IMR-90 (cell line): ENCODE data around the gene TOMM34. TPM values are rescaled to one million over a fixed set of nuclear protein-coding genes. Genes with fewer than 3 reads are reported as not detected.

Experiments
- ATAC-seq: fragments of 200-7000 bp; cut with Tn5 transposase; 2 replicates; pipeline ENCODE4 v1.9.1; 2020; ENCODE audit warnings: low read depth, mild to moderate bottlenecking, moderate library complexity
- BruUV-seq: library from RNA; stranded (reverse); fragments of 400-500 nt; replicated peaks from 2 replicates; lab custom pipeline; 2021; lab: Mats Ljungman, UMichigan
- CTCF ChIA-PET: fragments of 300-600 bp; formaldehyde crosslinking; extraction: SDS; loops from one replicate; lab custom pipeline; 2021; ENCODE audit warnings: antibody characterized with exemption; lab: Yijun Ruan, JAX
- POLR2A ChIA-PET: fragments of 300-600 bp; sonication (Branson Sonifier 250); formaldehyde crosslinking; loops from one replicate; lab custom pipeline; 2022; ENCODE audit warnings: antibody characterized with exemption; ENCODE audit not compliant: unreplicated experiment; lab: Charles Lee
- DNase-seq: peaks from one replicate; pipeline ENCODE4 v3.0.0; 2013
- H2AFZ ChIP-seq: replicated peaks from 2 replicates; pipeline ENCODE3; 2013; ENCODE audit warnings: low read length, mild to moderate bottlenecking; ENCODE audit not compliant: poor library complexity
- H2AK5ac ChIP-seq: 2 replicates; pipeline ENCODE4 v1.6.1; 2013; ENCODE audit warnings: low read depth, low read length, inconsistent platforms
- H2AK9ac ChIP-seq: replicated peaks from 2 replicates; pipeline ENCODE3; 2013; ENCODE audit warnings: mild to moderate bottlenecking, low read depth, low read length, moderate library complexity; ENCODE audit not compliant: poor library complexity
- H2BK120ac ChIP-seq: 2 replicates; pipeline ENCODE4 v1.6.1; 2013; ENCODE audit warnings: low read depth, low read length, inconsistent platforms
- H2BK15ac ChIP-seq: 3 replicates; pipeline ENCODE4 v1.6.1; 2013; ENCODE audit warnings: low read depth, low read length, inconsistent platforms
- H2BK20ac ChIP-seq: 2 replicates; pipeline ENCODE4 v1.6.1; 2013; ENCODE audit warnings: low read depth, mild to moderate bottlenecking, inconsistent platforms, low read length, moderate library complexity
- H2BK5ac ChIP-seq: 2 replicates; pipeline ENCODE4 v1.6.1; 2013; ENCODE audit warnings: mild to moderate bottlenecking, low read depth, low read length, inconsistent platforms; ENCODE audit not compliant: poor library complexity, severe bottlenecking
- H3K14ac ChIP-seq: replicated peaks from 2 replicates; pipeline ENCODE4 v1.6.1; 2013; ENCODE audit warnings: low read depth, low read length, inconsistent platforms
- H3K18ac ChIP-seq: 2 replicates; pipeline ENCODE4 v1.6.1; 2013; ENCODE audit warnings: low read depth, low read length, control low read depth
- H3K23ac ChIP-seq: 2 replicates; pipeline ENCODE4 v1.6.1; 2013; ENCODE audit warnings: low read depth, low read length, inconsistent platforms
- H3K27ac ChIP-seq: 2 replicates; pipeline ENCODE4 v1.5.1; 2013; ENCODE audit warnings: mild to moderate bottlenecking, control low read depth, low read length; ENCODE audit not compliant: insufficient read depth
- H3K27me3 ChIP-seq: 2 replicates; pipeline ENCODE4 v1.6.1; 2013; ENCODE audit warnings: low read length; ENCODE audit not compliant: control insufficient read depth, insufficient read depth
- H3K36me3 ChIP-seq: 2 replicates; pipeline ENCODE4 v1.6.1; 2013; ENCODE audit warnings: low read length, mixed read lengths; ENCODE audit not compliant: control insufficient read depth, insufficient read depth
- H3K4ac ChIP-seq: 2 replicates; pipeline ENCODE4 v1.6.1; 2013; ENCODE audit warnings: low read depth, low read length, inconsistent platforms
- H3K4me1 ChIP-seq: 2 replicates; pipeline ENCODE4 v1.6.1; 2013; ENCODE audit warnings: low read length, mixed read lengths; ENCODE audit not compliant: control insufficient read depth, insufficient read depth
- H3K4me2 ChIP-seq: 2 replicates; pipeline ENCODE4 v1.6.1; 2013; ENCODE audit warnings: low read depth, mild to moderate bottlenecking, control low read depth, low read length, moderate library complexity
- H3K4me3 ChIP-seq: 2 replicates; pipeline ENCODE4 v1.5.1; 2013; ENCODE audit warnings: low read depth, mild to moderate bottlenecking, control low read depth, low read length, moderate library complexity; ENCODE audit not compliant: insufficient read depth
- H3K56ac ChIP-seq: 2 replicates; pipeline ENCODE4 v1.6.1; 2013; ENCODE audit warnings: low read length, inconsistent platforms; ENCODE audit not compliant: insufficient read depth; ENCODE audit errors: extremely low read depth
- H3K79me1 ChIP-seq, 2 experiments: 2 replicates each; pipeline ENCODE4 v1.6.1; 2013; ENCODE audit warnings: low read length in 2 of 2, inconsistent platforms in 1 of 2, low read depth in 1 of 2
- H3K9ac ChIP-seq: 2 replicates; pipeline ENCODE4 v1.6.1; 2013; ENCODE audit warnings: low read depth, low read length, control low read depth
- H3K9me1 ChIP-seq: 2 replicates; pipeline ENCODE4 v1.6.1; 2013; ENCODE audit warnings: low read length, inconsistent platforms; ENCODE audit not compliant: insufficient read depth
- H3K9me3 ChIP-seq: 2 replicates; pipeline ENCODE4 v1.6.1; 2013; ENCODE audit warnings: low read length; ENCODE audit not compliant: control insufficient read depth, insufficient read depth
- H4K20me1 ChIP-seq: 2 replicates; pipeline ENCODE4 v1.6.1; 2013; ENCODE audit warnings: low read length, inconsistent platforms; ENCODE audit not compliant: insufficient read depth
- H4K5ac ChIP-seq: 2 replicates; pipeline ENCODE4 v1.6.1; 2013; ENCODE audit warnings: mild to moderate bottlenecking, low read depth, low read length, control low read depth
- H4K8ac ChIP-seq, 2 experiments: 2 replicates each; pipeline ENCODE4 v1.6.1; 2013; ENCODE audit warnings: low read depth in 2 of 2, low read length in 2 of 2, control low read depth in 1 of 2, inconsistent platforms in 1 of 2
- H4K91ac ChIP-seq: 2 replicates; pipeline ENCODE4 v1.6.1; 2013; ENCODE audit warnings: low read depth, low read length, inconsistent platforms; ENCODE audit not compliant: insufficient read depth
- CTCF ChIP-seq: conservative IDR thresholded peaks from 2 replicates; pipeline ENCODE4 v1.5.1; 2012; ENCODE audit warnings: mild to moderate bottlenecking, low read depth, low read length, improper control_type of control experiment
- SMC3 ChIP-seq: fragments of 150-350 bp; IDR thresholded peaks from 2 replicates; pipeline ENCODE4 v1.6.1; 2016; ENCODE audit warnings: low read depth, mild to moderate bottlenecking, antibody characterized with exemption, low read length, moderate library complexity
- WGBS, 2 experiments: methylation state at CpG; one replicate each; pipeline versions ENCODE4 v1.1.5 to v1.1.7; 2013; ENCODE audit warnings: missing lambda C conversion rate in 2 of 2; ENCODE audit not compliant: insufficient read length in 1 of 2; ENCODE audit errors: extremely low coverage in 2 of 2; 5-methylcytosine and 5-hydroxymethylcytosine counted together
- dilution Hi-C: fragments of 300-500 bp; cut with HindIII; formaldehyde crosslinking; loops from one replicate; pipeline ENCODE4 v1.14.3; 2018; ENCODE audit warnings: low sequenced_read_pairs; ENCODE audit not compliant: unreplicated experiment
- in situ Hi-C: fragments of 300-500 bp; cut with MboI; formaldehyde crosslinking; loops from 3 replicates; pipeline ENCODE4 v1.14.3; 2019; ENCODE audit warnings: low sequenced_read_pairs, inconsistent platforms, mixed read lengths
- intact Hi-C: fragments of 100-400 bp; cut with micrococcal nuclease; formaldehyde crosslinking; loops from 2 replicates; pipeline ENCODE4 v1.10.0; 2022
- polyA plus RNA-seq, 3 experiments: library from polyadenylated mRNA; depleted of rRNA; stranded (reverse); fragments of >200 nt; gene quantifications; 2 replicates each; pipeline ENCODE4 v1.2.3, GENCODE V29; 2012; ENCODE audit warnings: low replicate concordance in 1 of 3
- total RNA-seq: library from RNA; depleted of rRNA; stranded (reverse); fragments of >200 nt; gene quantifications from 2 replicates; pipeline ENCODE4 v1.2.3, GENCODE V29; 2012

TOMM34 gene
- total and polyA plus RNA-seq, 2 of the 4 experiments (the other 2 are of a cell fraction): 97.5 to 101 TPM

- Histone ChIP-seq H3K56ac (no peak overlapping the region), H2BK5ac (no peak overlapping the region), H2BK15ac (no peak overlapping the region), H2AK5ac (no peak overlapping the region), H3K4me1 (peaks cover 4% of the 10 kb centered on the region), H4K5ac (no peak overlapping the region), H3K18ac (no peak overlapping the region), H2AFZ (no peak overlapping the region), H3K9me1 (peaks cover 12% of the 10 kb centered on the region), H3K36me3 (peaks cover 22% of the 10 kb centered on the region), H2BK120ac (no peak overlapping the region), H3K27me3 (no peaks in the 10 kb centered on the region), H3K27ac (no peak overlapping the region), H2BK20ac (no peak overlapping the region), H3K23ac (no peak overlapping the region), H2AK9ac (peak overlapping the region; percentile 9), H3K79me1 (peaks cover 16 to 19% of the 10 kb centered on the region in 2 experiments), H3K4ac (no peak overlapping the region), H3K4me2 (no peak overlapping the region), H4K8ac (no peak overlapping the region), H3K9me3 (no peaks in the 10 kb centered on the region), H3K4me3 (no peak overlapping the region), H3K14ac (no peak overlapping the region), H3K9ac (no peak overlapping the region), H4K91ac (no peak overlapping the region), H4K20me1 (peaks cover 9% of the 10 kb centered on the region; the same call in 1 of the 2 replicates)
- BruUV-seq: no TSS peak
- WGBS, 2 experiments: 87% methylated on average over 3 of the region's 21 CpGs; no CpG with 5 or more reads in 1 of the 2 experiments
- in situ Hi-C loops: no loop called here
- TF ChIP-seq CTCF (peak; percentile 34), SMC3 (no peak)
- intact Hi-C loops: no loop called here
- dilution Hi-C loops: no loop called here
- ChIA-PET POLR2A (no interaction called here), CTCF (interaction anchor here (1.6 kb wide), 1 partner anchor 23 kb away, joined by 3 read pairs; no protein-coding TSS in a partner anchor)
- DNase-seq: peak; percentile 28
- no peak for ATAC-seq
Observed at GRCh38 chr20:44911264-44911921, 48.8 kb downstream of the TOMM34 start.
